ENCODE measurements around the gene ERG28. TPM values are rescaled to one million over a fixed set of nuclear protein-coding genes. Genes with fewer than 3 reads are reported as not detected.

The ERG28 gene
- total RNA-seq, 1 donor from 2014 or later, result 29.3 TPM

GRCh38 chr14:75607842-75608640 is 52.6 kb downstream of the ERG28 start:
- no peaks in the 10 kb centered on the region for H3K9me3 ChIP-seq (ENCODE audit: low read depth)
- no peak overlapping the region for H2AFZ ChIP-seq (replicated peaks)
- H4K20me1 ChIP-seq (ENCODE audit: low read depth), result no peaks in the 10 kb centered on the region
- no peaks in the 10 kb centered on the region for H3K79me2 ChIP-seq (ENCODE audit: low read depth)
- Mint-ChIP-seq H3K4me3 (no peak overlapping the region), H3K9me3 (peaks cover 7% of the 10 kb centered on the region), H3K27me3 (ENCODE audit: insufficient read depth, low read depth) (peaks cover 3% of the 10 kb centered on the region), H3K27ac (no peak overlapping the region), H3K36me3 (peaks cover 4% of the 10 kb centered on the region), H3K4me1 (peaks cover 16% of the 10 kb centered on the region)
- H3F3A ChIP-seq (ENCODE audit: low read depth), result no peaks in the 10 kb centered on the region
- H3K27ac ChIP-seq, result no peak overlapping the region
- H3K9ac ChIP-seq, result no peak overlapping the region
- H3K36me3 ChIP-seq, result no peaks in the 10 kb centered on the region
- peaks cover 5% of the 10 kb centered on the region for H3K4me1 ChIP-seq
- DNase-seq (ENCODE audit: low spot score), result no peak
- TF ChIP-seq EZH2phosphoT487 (IDR thresholded peaks at IDR 0.05) (no peak), CTCF (IDR thresholded peaks at IDR 0.05) (no peak), EZH2 (IDR thresholded peaks at IDR 0.05) (no peak)
- no peak overlapping the region for H3K4me2 ChIP-seq
- no peaks in the 10 kb centered on the region for H3K27me3 ChIP-seq
- no peak overlapping the region for H3K4me3 ChIP-seq

GRCh38 chr14:75607044-75607443 is 53.6 kb downstream of the ERG28 start:
- Histone ChIP-seq H2AFZ (replicated peaks) (no peak overlapping the region), H3K4me1 (peaks cover under 1% of the 10 kb centered on the region), H3F3A (ENCODE audit: low read depth) (no peaks in the 10 kb centered on the region), H3K9ac (no peak overlapping the region), H3K27me3 (no peaks in the 10 kb centered on the region), H3K79me2 (ENCODE audit: low read depth) (no peaks in the 10 kb centered on the region), H3K9me3 (ENCODE audit: low read depth) (no peaks in the 10 kb centered on the region), H4K20me1 (ENCODE audit: low read depth) (no peaks in the 10 kb centered on the region), H3K27ac (no peak overlapping the region), H3K4me3 (no peak overlapping the region), H3K36me3 (no peaks in the 10 kb centered on the region), H3K4me2 (no peak overlapping the region)
- Mint-ChIP-seq H3K9me3 (peaks cover 6% of the 10 kb centered on the region), H3K4me3 (no peak overlapping the region), H3K27ac (no peak overlapping the region), H3K27me3 (ENCODE audit: insufficient read depth, low read depth) (peaks cover 3% of the 10 kb centered on the region), H3K4me1 (peaks cover 7% of the 10 kb centered on the region), H3K36me3 (peaks cover 4% of the 10 kb centered on the region)
- DNase-seq (ENCODE audit: low spot score), result no peak
- no peak for TF ChIP-seq EZH2phosphoT487 (IDR thresholded peaks at IDR 0.05)
- TF ChIP-seq EZH2 (IDR thresholded peaks at IDR 0.05), result no peak
- no peak for TF ChIP-seq CTCF (IDR thresholded peaks at IDR 0.05)

GRCh38 chr14:75605916-75606315 is 54.8 kb downstream of the ERG28 start:
- H3K4me1 Mint-ChIP-seq, result peaks cover 7% of the 10 kb centered on the region
- DNase-seq (ENCODE audit: low spot score), result no peak
- H3K27ac Mint-ChIP-seq, result no peak overlapping the region
- Histone ChIP-seq H3K9ac (no peak overlapping the region), H3K36me3 (no peaks in the 10 kb centered on the region), H3K4me3 (no peak overlapping the region), H2AFZ (replicated peaks) (no peak overlapping the region), H4K20me1 (ENCODE audit: low read depth) (no peaks in the 10 kb centered on the region), H3K79me2 (ENCODE audit: low read depth) (no peaks in the 10 kb centered on the region), H3K27ac (no peak overlapping the region), H3K9me3 (ENCODE audit: low read depth) (no peaks in the 10 kb centered on the region), H3K4me1 (no peaks in the 10 kb centered on the region), H3F3A (ENCODE audit: low read depth) (no peaks in the 10 kb centered on the region), H3K27me3 (no peaks in the 10 kb centered on the region), H3K4me2 (no peak overlapping the region)
- H3K4me3 Mint-ChIP-seq, result no peak overlapping the region
- H3K9me3 Mint-ChIP-seq, result peaks cover 6% of the 10 kb centered on the region
- no peak for TF ChIP-seq CTCF (IDR thresholded peaks at IDR 0.05)
- TF ChIP-seq EZH2 (IDR thresholded peaks at IDR 0.05), result no peak
- peaks cover 3% of the 10 kb centered on the region for H3K27me3 Mint-ChIP-seq (ENCODE audit: insufficient read depth, low read depth)
- peaks cover 4% of the 10 kb centered on the region for H3K36me3 Mint-ChIP-seq

Measured in neural progenitor cell (in vitro differentiated cells).